SKM-1 (cell line): ENCODE data around the gene PI4KA.

Source experiments
- DNase-seq: peaks from one replicate; lab custom pipeline; 2025; ENCODE audit not compliant: unreplicated experiment; lab: John Stamatoyannopoulos, UW

Gene PI4KA

DNA sequence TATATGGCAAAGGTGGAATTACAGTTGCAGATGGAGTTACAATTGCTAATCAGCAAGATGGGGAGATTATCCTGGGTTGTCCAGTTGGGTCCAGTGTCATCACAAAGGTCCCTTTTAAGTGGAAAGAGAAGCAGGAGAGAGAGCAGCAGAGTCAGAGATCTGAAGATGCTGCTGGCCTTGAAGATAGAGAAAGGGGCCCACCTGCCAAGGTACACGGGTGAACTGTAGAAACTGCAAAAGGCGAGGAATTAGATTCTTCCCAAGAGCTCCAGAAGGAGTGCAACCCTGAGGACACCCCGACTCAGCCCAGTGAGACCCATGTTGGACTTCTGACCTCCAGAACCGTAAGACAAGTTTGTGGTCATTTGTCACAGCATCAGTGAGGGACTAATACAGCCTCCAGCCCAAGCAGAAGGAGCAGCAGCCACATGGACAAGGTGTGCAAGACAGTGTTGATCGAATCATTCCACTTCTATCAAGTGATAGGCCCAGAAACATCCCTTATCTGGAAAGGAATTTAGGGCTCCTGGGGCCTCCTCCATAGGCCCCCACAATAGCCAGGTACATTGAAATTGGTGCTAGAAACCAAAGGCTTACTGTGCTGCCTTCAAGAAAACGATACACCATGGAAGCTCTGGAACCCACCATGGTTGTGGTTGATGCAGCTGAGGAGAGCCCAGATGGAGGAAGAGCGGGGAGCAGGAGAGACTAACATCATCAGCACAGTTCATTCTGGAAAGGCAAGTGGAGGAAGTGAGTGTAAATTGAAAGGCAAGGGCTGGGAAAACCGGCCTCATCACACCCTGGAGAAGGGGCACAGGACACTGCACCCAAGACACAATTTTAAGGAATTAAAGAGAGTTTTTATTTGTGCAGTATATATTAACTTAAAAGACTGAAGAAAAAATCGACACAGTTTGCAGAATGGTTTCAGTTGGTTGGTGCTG lies 23.5 kb upstream of the PI4KA start:
- no peak for DNase-seq

DNA sequence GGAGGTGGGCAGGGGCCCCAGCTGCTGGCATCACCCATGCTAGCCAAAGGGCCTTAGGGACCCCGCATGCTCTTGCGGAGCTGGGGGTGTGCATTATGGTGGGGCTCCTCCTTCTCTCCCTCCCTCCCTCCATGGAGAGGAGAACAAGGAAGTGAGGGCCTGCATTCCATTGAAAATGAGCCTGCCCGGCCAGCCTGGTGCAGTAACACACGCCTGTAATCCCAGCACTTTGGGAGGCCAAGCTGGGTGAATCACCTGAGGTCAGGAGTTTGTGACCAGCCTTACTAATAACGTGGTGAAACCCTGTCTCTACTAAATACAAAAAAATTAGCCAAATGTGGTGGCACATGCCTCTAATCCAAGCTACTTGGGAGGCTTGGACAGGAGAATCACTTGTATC lies 22.6 kb upstream of the PI4KA start:
- no peak for DNase-seq

DNA sequence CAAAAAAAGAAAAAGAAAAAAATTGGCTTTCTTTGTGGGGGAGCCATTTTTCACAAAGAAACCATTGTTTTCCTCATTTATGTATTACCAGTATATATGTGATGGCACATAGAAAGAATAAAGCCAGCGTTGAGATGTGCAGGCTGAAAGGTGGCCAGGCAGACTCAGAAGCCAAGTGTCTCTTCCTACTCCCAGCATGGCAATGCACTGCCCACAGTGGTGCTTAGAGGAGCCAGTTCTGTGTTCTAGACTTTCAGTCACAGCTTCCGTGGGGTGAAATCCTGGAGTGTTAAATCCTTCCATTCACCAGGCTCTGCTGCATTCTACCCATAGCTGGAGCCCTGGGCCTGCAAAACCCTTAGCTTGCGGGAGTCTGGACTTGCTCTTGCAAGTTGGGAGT lies 19.1 kb upstream of the PI4KA start:
- DNase-seq, result no peak

DNA sequence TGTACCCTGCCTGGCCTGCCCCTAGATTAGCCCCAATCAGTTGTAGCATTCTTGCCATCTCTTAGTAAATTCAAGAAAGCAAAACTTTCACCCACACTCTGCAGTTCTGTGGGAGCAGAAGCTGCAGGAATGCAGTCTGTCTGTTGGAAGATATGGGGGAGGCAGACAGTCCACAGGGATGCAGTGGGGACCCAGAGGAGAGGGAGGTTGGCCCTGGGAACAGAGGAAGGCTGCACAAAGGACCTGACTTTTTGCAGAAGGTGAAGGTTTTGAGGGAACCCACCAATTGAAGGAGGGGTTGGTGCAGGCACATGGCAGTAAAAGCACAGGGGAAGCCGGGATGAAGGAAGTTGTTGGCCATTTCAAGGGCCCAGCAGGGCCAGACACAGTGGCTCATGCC lies 16.7 kb upstream of the PI4KA start:
- DNase-seq, result no peak

DNA sequence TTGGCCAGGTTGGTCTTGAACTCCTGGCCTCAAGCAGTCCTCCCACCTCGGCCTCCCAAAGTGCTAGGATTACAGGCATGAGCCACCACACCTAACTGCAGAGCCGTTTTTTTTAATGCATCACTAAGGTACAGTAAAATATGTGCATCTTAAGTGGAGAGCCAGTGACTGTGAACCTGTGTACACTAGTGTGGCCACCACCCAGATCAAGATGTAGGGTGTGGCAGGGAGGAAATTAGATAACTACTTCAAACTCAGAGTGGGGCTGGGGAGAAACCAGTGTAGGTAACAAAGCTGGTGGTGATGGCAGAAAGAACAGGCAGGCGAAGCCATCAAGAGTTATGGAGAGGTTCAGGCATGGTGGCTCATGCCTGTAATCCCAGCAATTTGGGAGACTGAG lies 14.6 kb upstream of the PI4KA start:
- no peak for DNase-seq

DNA sequence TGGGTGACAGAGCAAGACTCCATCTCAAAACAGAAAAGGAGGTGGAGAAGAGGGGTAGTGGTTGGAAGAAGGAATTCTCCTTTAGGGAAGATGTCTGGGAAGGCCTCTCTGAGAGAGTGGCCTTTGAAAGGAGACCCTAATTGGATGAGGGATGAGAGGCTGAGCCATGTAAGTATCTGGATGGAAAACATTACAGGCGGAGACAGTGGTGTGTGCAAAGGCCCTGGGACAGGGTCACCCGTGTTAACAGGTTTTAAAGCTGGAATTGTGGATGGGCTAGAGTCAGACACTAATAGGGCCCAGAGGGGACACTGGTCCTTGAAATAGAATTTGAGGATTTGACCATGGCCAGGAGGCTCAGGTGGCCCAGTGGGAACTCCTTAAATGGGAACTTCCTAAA lies 10.6 kb upstream of the PI4KA start:
- DNase-seq, result no peak

DNA sequence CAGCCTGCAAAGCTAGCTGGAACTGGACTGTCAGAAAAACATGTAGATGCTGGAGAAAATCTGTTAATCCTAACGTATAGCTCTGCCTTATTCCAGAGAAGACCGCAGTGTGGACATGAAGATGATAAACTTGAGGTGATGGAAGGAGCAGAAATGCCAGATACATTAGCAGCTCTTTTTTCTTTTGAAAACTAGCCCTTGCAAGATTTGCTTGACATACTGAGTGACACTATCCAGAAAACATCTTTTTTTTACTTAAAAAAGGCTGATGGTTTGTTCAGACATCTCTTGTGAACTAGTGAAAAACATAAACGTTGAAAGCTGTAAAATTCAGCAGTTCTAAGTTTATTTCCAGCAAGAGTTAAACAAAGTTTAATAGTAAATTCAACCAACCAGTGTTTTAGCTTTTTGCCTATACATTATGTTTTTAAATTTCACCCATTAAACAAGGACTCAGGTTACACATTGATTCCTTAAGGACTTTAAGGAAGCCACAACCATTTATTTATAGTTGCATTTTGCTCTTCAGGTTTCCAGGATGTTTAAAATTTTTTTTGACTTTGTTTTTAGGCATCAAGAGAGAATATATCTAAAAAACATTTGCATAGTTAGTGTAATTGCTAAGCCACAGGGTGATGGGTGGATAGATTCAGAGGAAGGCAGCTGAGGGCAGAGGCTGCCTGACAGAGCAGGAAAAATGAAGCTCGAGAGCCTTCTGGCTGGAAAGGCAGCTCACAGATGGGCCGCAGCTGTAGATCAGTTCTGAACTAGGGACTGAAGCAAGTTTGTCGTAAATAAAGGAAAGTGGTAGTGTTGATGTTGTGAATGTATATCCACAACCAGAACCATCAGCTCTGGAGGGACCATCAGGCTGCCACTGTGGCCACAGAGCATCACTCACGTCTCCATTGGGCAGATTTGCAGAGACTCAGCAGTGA lies 9.7 kb upstream of the PI4KA start:
- no peak for DNase-seq

DNA sequence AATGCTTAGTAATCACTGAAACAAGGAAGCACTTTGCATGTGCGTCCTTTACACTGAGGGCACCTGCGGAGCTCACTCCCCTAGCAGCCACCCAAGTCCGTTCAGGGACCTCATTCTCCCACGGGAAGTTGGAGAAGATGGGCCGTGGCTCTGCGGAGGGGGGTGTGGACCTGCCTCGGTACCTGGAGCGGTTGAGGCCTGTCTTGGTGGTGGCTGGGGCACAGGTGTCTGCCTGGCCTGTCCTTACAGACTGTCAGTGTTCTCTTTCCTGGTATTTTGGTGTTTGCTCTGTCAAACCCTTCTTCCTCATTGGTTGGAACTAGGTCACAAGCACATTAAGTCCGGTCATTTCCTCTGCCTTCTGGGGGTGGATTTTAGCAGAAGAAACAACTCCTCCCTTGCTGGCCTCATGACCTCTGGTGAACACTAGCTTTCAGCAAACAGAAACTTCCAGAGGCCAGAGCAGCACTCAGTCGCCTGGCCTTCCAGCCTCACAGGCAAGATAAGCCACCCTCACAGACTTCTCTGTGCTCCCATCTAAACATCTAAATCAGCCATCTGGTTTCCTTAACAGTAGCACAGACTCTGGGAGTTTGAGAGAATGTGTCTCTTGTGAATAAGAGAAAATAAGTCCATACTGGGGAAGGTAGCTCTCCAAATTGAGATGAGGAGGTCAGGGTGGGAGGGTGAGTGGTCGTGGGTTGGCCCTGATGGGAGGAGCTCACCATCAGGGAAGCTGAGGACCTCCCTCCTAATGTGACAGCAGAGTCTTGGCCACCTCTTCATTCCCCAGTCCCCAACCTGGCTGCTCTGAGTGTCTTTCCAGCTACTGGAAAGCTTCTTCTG lies 8.8 kb upstream of the PI4KA start:
- no peak for DNase-seq

DNA sequence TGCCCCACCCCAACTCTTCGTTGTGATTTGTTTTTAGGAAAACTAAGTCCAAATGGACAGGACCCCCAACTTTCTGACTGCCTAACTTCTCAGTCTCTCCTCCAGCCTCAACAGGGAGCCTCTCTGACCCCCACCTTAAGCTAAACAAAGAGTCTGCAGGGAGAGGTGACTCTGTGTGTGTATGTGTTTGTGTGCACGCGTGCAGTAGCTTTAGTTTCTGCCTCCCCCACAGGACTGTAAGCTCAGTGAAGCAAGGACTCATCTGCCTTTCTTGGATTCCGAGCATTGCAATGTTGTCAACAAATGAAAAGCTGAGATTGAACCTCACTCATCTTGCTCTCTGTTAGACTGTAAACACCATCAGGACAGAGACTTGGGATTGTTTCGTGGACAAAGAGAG lies 8.1 kb upstream of the PI4KA start:
- DNase-seq, result no peak

DNA sequence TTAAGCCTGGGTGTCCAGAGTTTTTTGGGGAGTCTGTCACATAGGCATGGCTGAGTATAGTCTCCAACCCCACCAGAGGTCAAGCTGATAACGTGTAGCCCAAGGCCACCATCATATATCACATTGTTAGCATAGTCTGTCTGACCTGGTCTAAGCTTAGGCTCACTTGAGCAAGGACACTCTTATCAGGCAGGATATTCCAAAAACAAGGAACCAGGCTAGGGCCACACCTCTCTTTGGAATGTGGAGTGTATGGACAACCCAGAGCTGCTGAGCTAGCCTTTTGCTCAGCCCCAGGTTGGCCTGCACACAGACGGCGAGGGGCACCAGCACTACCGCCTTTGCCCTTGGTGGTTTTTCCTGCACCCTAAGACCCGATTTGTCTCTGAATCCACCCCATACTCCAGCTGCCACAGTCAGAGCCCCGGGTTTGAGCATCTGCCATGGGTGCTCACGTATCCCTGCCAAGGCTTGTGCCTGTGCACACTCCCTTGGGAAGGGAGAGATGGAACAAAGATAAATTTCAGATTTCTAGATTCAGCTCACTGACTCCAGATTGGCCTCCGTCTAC lies 7.3 kb upstream of the PI4KA start:
- DNase-seq, result no peak

DNA sequence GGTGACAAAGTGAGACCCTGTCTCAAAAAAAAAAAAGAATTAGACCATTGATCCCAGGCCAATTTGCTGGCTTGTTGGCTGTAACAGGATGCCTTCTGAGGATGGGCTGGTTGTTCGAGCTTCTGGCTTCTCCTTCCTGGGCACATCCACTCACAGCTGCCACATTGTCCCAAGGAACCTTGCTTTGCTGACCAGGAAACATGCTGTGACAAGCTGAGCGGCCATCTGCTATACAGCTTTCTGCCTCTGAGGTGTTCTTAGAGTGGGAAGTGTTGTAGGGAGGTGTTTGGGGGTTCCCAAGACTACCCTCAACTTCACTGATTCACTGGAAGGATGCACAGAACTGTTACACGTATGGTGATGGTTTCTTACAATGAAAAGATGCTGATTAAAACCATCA lies 6.7 kb upstream of the PI4KA start:
- no peak for DNase-seq

DNA sequence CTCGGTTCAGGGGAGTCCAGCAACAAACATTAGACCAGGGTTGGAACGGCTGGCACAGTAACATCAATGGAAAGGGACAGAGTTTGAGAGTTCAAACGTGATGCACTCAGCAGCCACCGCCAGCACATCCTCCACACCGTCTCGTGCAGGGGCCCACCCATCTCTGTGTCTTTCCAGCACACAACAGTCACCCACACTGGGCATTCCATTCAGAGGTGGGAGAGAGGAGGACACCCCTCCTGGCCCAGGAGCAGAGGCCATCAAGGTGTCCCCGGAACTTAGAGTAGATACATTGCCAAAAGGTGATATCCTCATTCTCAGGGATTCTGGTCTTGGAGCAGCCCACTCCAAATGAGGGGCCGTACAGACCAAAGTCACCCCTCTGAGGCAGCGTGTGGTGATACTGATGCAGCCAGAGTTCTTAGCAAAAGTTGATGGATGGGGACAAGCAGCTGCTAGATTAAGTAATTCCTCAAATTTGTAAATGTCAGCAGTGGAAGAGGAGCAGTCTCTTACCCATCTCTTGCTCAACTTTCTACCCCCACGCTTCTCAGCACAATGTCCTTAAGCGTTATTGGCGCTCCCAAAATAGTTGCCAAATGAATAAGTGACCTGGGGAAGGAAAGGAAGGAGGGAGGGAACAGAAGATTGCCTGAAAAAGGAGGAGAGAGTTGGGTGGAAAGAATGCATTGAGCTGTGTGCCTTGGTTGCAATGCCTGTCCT lies 5.7 kb upstream of the PI4KA start:
- DNase-seq, result no peak

DNA sequence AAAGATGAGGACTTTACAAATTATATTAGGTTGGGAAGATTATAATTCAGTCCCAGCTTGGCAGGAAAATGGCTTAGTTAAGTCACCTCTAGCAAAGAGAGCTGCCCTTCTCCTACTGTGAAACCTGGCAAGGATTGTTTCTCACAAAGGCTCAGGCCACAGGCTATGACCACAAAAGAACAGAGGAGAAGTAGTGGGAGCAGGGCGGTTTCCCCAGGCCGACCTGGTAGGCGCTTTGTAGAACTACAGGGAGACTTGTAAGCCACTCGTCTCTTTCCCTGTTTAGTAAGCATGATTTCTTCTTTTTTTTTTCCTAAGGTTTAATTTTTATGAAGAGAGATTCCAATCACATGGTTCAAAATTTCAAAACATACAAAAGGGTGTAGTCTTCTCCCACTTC lies 4.8 kb upstream of the PI4KA start:
- DNase-seq, result no peak

DNA sequence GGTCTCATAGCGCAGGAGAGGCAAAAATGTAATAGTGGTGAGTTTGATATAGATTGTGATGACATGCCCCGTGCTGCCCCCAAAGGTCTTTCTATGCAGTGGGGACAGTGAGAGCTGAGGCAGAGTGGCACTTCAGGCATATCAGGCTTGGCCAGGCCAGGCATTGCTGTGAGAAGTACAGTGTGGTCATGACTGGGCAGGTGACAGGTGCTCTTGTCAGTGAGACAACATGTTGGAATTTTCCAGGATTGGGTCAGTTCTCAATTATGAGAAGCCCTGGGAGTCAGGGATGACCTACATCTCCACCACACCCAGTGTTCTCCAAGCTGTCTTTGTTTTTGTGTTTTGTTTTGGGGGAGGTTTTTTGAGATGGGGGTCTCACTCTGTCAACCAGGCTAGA lies 3.9 kb upstream of the PI4KA start:
- DNase-seq, result no peak

DNA sequence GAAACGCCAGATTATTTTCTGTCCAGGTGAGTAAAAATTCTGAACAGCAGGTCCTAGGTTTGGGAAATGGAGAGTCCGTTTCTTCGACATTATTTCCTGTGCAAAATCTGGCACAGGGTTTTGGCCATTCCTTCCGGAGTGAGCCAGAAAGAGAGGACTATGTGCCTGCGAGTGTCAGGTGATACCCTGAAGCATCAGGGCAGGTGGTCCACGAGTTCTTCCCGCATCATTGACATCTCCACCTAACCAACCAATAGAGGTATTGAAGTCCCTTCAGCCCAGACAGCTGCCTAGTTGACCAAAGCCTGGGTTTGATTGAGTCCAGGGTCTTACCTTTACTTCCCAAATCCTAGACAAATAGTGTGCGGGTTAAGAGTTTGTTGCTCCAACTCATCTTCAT lies 1.0 kb upstream of the PI4KA start:
- no peak for DNase-seq

DNA sequence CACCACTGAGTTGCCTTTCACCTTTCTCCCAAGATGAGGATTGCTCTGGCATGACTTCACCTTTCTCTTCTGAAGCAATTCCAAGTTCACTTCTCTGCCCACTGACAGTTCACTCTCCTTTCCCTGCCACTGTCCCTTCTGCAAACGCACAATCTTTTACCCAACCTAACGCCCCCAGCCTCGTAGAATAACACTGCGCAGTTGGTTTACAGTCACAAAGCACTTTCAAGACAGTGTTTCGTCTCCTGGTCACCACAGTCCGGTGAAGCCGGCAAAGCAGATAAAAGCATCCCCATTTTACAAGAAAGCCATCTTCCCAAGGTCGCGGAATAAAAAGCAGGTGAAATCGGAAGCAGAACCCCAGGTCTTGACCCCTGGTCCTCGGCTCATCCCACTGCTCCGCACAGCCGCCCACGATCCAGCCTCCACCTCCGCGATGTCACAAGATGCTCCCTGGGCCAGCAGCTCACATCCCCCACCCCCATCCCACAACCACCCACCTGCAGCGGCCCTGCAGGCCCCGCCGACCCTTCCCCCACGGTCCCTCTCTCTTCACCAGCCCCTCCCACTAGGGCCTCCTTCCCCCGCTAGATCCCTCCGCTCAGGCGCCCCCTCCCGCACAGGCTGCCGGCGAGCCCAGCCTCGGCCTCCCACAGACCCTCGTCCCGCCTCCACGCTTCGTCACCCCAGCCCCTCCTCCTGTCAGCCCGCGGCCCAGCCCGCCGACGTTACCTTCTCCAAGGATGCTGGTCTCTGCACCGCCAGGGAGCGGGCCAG lies 585 bp downstream of the PI4KA start:
- peak; percentile 73 for DNase-seq

DNA sequence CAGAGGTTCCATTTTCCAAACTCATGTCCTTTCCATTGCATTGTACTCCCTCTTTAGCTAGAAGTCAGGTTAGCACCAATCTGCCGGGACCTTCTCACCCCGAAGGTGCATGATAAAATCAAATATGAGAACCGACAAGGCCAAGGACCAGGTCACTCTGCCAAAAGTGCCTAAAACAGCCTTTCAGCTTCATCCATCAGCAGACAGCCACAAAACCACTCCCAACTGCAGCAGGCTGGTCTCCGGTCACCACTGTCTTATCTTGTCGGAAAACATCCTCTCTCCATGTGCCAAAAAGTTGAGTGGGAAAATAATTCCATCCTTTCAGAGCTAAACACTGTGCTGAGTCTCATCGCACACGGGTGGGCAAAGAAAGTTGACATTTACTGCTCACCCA lies 1.4 kb downstream of the PI4KA start:
- DNase-seq, result no peak

DNA sequence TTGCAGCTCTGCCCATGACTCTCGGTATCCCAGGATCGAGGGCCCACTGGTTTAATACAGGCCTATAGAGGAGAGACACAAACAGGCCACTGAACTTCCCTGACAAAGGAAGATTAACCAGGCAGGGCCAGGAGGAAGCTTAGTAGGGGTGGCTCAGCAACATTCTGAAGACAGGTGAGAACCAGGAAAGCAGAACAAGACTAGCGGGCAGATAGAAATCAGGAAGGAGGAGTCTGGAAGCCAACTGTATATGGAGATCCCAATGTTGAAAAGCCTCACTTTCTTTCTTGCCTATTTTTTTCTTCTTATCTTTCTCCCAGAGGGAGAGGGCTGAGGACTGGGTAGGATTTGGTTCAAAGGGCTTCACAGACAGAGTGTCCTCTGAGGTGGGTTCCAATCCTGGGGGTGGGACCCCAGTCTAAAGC lies 5.4 kb downstream of the PI4KA start:
- DNase-seq, result no peak

DNA sequence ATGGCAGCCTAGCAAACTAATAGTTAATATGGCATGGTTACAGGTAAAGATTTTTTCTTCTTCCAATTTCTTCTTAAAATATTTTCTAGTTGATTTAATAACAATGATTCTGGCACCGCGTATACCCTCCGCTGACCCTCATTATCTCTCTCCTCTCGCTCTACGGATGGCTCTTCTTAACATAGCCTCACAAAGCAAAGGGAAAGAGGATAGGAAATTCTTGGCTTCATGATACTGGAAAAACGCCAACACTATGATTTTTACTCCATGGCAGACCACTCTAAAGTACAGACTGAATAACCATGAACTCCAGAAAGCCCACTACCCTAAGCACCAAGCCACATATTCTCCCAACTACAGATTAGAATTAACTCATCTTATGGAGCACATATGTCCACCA lies 6.1 kb downstream of the PI4KA start:
- no peak for DNase-seq
